Measurements from ENCODE around the gene UNC119.

UNC119 gene

DNA sequence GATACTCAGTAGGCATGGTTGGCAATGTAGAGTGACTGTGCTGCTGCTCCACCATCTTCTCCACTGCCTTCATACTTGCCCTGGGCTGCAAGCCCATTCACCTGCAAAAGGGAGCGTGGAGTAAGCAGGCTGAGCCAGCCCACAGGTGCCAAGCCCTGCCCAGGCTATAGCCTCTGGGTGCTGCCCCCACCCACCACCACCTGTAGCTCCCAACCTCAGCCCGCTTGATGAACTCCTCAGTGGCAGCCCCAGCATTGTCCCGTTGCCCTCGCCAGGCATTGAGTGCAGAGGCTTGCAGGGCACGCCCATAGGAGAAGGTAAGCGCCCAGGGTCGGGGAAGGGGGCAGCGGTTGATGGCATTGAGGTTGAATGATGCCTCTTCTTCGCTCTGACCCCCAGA lies 21.1 kb upstream of the UNC119 start:
- in situ Hi-C loops (cut with HindIII; ENCODE audit: low sequenced_read_pairs) = no loop called here

DNA sequence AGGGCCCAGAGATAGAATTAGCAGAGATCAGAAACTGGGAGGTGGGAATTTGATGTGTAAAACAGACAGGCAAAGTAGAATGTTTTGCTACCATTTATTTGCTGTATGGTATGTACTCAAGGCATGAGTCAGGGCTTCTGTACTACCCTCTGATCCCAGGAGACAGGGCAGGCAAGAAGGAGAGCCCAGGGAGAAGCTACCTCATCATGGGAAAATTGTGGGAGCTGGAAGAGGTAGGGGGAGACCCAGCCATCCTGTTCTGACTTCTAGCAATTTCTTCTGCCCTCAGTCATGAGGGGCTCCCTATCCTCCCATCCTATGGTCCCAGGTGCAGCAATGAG lies 20.6 kb upstream of the UNC119 start:
- in situ Hi-C loops (cut with HindIII; ENCODE audit: low sequenced_read_pairs) = no loop called here

DNA sequence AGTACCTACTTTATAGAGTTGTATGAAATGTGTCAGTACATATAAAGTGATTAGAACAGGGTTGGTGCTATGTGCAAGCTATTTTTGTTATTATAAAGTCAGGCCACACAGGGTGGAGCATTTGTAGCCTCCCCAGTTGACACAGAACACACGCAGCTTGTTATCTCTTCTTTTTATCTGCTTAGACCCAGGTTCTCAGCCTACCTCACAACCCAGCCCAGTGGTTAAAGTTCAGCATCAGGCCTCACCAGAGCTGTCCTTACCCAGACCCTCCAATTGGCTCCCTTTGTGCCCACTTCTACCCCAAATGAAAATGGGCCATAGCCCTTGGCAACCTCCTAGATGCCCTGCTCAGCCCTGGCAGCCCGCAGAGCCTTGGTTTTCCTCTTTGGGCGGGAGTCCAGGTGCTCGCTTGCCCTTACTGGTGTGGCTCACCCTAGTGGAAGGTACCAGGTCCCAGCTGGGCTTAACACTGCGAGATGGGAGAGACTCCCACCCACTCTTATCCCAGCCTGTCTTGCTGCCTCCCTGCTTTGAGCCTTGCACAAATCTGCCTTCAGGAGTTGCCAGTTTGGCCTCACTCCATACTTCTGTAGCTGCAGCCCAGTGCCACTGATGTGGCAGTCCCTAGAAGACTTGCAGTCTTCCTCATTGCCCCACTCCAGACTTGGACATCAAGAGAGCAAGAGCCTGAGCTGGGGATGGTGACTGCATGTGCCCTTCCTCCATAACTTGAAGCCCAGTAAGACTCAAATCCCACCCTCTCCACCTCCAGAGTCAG lies 20.0 kb upstream of the UNC119 start:
- in situ Hi-C loops (cut with HindIII; ENCODE audit: low sequenced_read_pairs) = no loop called here

DNA sequence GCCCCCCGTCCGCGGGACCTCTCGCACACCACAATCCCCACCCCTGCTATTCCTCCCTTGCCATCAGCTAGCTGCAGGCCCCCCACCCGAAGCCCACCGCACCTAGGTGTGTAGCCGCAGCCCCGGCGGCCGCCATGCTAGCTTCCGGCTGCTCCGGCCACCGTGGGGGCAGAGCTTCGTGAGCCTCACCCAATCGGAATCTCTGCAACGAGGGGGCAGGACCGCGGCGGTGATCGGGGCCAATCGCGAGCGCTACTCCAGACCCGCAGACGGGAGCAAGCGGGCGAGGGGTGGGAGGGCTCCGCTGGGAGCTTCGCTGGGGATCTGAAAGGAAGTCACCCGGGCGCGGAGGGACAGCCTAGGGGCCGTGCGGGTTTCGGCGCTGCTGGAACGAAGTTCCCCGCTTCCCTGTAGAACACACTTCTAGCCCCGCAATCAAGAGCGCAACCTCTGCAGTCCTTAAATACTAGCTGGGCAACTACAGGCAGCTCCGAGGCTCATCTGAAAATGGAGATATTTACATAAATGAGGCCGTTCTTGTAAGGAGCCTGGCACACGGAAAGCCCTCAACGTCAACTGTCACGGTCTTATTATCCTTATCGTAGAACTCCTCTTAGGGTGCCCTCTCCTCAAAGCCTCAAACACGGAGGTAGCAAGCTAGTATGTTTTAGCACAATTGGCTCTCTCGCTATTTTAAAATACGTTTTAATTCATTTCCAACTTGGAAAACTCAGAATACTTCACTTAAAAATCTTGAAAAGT lies 19.1 kb upstream of the UNC119 start, which contains the start of gene PIGS:
PIGS (minus strand) TSS at position 164 of the 762 bp plus-strand sequence; CDS start at position 136, 28 bp downstream.
- in situ Hi-C loops (cut with HindIII; ENCODE audit: low sequenced_read_pairs) = no loop called here

DNA sequence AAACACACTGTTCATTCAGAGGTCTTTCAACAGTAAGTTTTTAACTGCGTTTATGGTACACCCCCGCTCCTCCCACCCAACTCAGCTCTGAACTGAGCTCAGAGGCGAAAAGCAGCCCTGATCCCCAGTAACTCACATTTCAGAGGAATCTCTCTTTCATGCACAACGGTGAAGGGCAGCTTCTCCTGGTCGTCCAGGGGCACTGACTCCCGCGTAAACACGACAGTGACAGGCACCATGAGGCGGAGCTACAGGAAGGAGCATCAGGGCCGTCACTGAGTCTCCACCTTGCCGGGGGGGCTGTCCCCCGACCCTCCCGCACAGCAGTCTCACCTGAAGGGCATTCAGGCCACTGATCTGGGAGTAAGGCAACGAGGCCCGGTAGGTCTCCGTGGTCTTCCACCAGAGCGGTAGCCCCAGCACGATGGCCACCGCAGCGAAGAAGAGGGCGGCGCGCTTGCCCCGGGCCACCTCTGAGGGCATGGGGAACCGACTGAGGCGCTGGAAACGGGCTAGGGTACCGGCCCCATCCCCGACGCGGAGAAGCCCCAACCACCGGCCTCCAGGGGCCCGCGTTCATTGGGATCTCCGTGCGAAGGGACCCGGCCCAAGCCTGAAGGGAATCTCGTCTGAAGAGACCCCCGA lies 18.4 kb upstream of the UNC119 start:
- in situ Hi-C loops (cut with HindIII; ENCODE audit: low sequenced_read_pairs) = no loop called here

DNA sequence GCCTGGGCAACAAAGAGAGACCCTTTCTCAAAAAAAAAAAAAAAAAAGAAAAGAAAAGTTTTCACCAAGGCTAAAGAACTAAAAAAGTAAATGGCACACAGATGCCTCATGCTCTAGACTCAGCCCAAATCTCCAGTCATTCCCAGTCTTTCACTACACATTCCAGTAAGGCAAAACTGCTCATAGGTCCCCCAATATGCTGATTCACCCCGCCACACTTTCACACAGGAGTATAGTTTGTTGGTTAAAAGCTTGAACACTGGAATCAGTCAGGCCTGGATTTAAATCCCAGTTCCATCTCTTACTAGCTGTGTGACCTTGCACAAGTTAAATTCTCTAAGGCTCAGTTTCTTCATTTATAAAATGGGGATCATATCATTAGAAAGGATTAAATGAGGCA lies 17.0 kb upstream of the UNC119 start:
- in situ Hi-C loops (cut with HindIII; ENCODE audit: low sequenced_read_pairs) = no loop called here

DNA sequence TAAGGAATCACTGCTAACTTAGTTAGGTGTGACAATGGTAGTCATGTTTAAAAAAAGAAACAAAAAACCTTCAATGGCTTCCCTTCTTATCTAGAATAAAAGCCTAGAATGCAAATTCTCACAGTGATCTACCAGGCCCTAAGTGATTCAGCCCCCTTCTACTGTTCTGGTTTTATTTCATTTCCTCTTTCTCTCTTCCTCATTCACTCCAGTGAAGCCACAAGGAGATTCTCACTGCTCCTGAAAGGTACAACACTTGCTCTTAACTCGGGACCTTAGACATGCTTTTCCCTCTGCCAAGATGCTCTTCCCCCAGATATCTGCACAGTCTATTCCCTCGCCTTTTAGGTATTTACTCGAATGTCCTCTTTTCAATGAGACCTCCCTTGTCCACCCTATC lies 15.2 kb upstream of the UNC119 start:
- in situ Hi-C loops (cut with HindIII; ENCODE audit: low sequenced_read_pairs) = no loop called here

DNA sequence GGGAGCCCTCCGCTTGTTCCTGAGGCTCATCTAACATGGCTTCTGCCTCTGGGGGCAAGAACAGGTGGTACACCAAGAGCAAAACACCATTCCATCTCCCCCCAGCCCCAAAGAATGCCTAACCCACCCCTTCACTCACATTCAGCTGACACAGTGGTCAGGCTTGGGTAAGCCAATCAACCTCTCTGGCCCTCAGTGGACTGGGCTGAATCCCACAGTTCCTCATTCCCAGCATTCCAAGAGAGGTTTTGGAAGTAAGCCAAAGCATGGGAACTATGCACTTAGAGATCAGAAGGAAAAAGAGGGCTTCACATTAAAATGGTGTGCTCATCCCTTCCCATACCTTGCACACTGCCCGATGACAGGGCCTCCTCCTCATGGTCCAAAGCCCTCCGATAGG lies 11.1 kb upstream of the UNC119 start:
- in situ Hi-C loops (cut with HindIII; ENCODE audit: low sequenced_read_pairs) = no loop called here

DNA sequence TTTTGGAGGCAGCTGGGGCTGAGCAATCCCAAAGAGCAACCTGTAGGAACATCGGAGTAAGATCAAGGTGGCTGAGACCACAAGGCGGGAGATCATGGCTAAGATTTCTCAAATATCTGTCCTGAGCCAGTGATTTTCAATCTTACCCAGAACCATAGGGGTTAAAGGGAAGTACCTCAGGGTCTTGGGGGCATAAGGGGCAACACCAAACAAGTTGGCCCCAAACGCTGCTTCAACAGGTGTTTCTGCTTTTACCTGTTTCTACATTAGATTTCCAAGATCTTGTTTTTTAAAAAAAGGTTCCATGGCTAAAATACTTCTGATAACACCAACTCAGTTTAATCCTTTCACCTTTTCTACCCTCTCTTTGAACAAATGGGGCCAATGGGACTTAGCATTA lies 2.6 kb upstream of the UNC119 start:
- in situ Hi-C loops (cut with HindIII; ENCODE audit: low sequenced_read_pairs) = no loop called here

DNA sequence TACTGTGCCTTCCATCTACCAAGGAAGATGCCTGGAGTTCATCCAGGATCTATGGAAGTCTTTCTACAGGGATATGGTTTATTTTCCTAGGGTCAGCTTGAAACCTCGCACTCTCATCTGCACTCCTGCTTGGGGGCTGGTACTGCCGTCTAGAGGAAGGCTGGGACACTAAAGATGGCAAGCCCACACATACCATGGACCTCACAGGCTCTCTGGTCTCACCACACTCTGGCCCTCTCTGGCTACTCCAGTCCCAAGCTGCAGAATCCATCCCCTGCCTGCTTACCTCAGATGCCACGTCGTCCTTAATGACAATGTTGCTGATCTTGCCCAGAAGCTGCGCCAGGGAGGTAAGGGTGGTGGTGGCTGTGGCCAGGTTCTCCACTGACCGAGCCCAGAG lies 2.1 kb upstream of the UNC119 start:
- in situ Hi-C loops (cut with HindIII; ENCODE audit: low sequenced_read_pairs) = no loop called here

DNA sequence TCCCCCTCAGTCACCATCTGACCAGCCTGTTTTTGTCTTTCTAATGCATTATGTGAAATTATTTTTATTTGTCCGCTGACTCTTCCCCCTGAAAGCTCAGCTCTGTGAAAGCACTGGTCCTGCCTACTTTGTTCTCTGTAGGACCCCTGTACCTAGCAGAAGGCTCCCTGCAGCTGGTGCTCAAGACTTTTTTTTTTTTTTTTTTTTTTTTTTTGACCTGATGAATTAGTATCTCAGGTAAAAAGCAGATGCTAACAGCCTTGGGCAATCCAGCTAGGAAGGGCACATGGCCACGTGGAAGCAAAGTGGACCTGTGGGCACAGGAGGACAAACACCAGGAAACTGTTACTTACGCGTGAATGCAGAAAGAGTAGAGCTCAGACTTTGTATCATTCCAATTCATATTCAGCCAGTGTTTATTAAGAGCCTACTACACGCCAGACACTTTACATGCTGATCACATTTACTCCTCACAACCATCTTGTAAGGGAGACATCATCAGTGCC lies 629 bp upstream of the UNC119 start:
- in situ Hi-C loops (cut with HindIII; ENCODE audit: low sequenced_read_pairs) = no loop called here

DNA sequence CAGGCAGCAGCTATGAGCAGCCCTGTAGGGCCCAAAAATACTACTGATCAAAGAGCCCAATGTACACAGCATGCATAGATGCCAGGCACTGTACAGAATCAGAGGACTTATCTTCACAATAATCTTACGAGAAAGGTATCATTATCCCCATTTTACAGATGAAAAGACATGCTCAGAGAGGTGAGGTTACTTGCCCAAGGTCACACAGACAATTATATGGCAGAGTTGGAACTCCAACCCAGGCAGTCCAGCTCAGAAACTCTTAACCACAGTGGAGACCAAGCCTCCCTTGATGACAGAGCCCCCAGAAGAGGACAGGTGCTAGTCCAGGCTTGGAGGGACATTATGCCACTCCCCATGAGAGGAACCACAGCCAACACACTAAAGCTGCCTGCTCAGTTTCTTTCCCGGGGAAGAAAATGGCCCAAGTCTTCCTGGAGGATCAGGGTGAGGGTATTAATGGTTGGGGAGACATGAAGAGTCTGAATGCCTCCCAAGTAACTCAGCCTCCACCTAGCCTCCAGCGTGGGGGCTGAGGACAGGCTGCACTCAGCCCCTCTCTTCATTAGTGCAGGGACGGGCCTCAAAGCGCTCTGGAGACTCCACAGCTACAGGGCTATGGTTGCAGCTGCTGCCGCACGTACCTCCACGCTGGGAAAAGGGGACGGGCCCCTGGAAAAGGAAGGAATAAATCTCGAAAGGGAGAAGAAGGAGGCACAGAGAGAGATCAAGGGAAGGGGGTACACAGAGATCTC lies 826 bp downstream of the UNC119 start:
- in situ Hi-C loops (cut with HindIII; ENCODE audit: low sequenced_read_pairs) = no loop called here

DNA sequence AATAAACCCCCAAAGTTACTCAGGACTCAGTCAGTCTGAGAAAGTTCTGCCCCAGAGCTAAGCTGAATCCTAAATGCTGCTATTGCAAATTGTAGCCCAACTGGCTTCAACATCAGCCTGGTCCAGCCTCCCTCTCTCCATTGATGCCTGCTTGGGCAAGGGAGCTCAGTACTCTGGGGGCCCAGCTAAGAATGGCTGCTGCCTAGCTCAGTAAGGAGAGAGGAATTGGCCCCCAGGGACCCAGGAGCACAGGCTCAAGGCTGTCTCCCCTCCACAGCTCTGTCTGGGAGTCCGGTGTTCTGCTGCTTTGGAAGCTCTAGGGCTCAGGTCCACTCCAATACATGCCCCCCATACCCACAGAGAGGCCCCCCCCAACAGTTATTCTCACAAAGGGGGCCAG lies 1.6 kb downstream of the UNC119 start:
- in situ Hi-C loops (cut with HindIII; ENCODE audit: low sequenced_read_pairs) = no loop called here

DNA sequence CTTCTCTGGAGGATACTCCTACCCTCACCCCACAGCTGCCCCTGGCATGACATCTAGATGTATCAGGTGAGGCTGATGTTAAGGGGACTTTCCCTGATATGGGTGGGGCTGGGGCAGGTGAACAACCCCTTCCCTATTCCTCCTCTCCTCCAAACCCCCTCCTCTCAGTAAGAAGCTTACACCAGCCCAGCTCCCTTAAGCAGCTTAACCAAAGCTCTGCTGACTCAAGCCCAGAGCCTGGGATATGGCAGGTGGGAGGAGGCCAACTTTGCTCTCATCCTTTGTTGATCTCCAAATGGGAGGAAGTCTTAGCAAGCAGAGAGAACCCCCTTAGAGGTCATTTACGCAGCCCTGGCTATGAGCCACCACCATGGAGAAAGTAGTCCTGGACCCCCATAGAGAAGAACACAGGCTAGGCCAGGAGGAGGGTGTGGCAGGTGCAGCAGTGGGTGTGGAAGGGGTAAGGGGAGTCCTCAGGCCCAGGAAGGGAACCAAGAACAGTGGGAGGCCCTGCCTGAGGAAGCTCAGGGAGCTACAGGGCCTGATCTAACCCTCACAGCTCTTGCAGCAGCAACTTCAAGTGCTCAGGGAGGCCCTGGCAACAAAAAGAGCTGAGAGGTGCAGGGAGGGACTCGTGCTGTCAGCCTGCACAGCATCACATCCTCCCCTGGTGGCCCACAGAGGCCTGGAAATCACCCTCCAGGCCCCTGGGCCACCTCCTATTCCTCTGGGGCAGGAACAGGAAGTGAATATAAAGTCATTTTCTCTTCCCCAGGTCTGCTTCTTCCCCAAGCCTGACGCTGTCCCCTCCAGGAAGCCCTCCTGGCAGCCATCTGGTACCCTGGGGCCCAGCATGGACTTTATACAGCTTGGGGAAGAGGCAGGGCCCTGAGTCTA lies 2.9 kb downstream of the UNC119 start:
- in situ Hi-C loops (cut with HindIII; ENCODE audit: low sequenced_read_pairs) = loop anchor here (5.0 kb wide), 1 partner anchor 37 kb away; no protein-coding TSS in a partner anchor

DNA sequence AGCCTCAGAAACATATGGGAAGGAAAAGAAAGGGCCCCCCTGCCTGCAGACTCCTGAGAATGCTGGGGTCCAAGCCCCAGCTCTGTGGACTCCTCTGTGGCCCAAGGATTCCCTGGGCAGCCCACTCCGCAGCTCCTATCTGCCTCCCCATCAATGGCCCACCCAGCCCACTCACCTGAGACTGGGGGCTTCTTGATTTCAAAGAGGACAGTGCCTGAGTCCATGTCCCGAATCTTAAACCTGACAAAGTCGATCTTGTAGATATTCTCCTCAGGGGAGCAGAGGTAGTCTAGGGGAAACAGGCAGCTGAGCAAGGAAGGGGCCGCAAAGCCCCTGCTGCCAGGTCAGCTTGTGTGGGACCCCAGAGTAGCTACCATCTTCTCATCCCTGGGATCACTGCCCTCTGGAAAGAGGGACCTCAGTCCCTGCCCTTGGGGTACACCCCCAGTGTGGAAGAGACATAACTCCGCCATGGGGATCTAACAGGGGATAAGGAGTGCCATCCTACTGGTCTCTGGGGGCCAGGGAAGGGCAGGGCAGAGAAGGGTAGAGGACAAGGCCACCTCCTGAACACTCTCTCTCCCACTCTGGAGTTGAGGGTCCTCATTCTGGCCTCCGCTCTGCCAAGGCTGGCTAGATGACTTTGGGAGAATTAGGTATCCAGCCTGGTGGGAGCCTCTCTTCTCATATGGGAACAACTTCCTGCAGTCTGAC lies 3.9 kb downstream of the UNC119 start:
- in situ Hi-C loops (cut with HindIII; ENCODE audit: low sequenced_read_pairs) = loop anchor here (5.0 kb wide), 1 partner anchor 36 kb away; no protein-coding TSS in a partner anchor

DNA sequence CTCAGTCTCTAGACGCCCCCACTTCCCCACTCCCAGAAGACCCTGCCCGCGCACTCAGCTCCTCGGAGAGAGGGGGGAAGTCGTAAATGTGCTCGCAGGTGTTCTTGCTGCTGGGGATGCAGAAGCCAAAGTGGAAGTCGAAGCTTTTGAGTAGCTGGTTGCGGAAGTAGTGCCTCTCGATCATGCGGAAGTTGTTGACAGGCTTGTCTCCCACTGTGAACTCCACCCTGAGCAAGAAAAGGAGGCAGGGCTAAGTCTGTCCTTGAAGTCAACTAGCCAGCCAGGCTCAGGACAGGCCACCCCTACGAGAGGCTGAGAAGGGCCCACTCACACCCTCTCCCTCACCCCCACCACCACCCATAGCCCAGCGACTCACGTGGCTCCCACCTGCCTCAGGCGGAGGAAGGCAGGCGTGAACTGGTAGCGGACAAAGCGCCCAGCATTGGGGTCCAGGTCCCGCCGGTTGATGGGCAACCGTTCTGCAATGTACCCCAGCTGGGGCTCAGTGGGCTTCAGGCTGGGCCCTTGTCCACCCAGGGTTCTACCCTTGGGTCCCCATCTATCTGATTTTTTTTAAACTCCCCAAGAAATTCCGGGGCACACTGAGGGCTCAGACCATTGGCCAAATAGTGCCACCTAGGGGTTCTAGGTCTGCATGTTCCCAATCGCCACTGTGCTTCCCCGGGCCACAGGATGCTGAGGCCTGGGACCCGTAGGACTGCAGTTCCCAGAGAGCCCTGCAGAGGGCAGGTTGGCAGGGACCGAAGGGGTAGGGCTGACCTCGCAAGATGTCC lies 4.6 kb downstream of the UNC119 start:
- in situ Hi-C loops (cut with HindIII; ENCODE audit: low sequenced_read_pairs) = loop anchor here (5.0 kb wide), 1 partner anchor 36 kb away; no protein-coding TSS in a partner anchor

DNA sequence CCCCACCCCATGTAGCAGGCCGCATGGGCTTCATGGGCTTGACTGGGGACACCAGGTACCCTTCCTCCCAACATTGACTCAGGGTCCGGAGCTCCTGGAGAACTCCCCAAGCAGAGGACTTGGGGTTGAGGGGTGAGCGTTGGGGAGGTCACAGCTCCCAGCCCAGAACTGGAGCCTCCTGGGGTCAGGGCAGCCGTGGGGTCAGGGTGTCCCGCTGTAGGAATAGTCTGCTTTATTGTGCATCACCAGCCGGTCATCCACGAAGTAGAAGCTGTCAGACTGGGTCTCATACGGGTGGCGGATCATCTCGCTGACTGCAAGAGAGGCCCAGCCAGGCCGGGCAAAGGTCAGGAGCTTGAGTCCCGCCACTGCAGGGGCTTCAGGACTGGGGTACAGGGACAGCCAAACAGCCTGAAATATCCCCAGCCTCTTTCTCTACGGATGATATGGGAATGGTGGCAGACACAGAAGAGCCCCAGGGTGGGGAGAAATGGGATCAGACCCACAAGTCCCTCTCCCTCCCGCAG lies 5.3 kb downstream of the UNC119 start:
- in situ Hi-C loops (cut with HindIII; ENCODE audit: low sequenced_read_pairs) = loop anchor here (5.0 kb wide), 1 partner anchor 35 kb away; no protein-coding TSS in a partner anchor

Data from endothelial cell of hepatic sinusoid (primary cell).